HEK293 (cell line): ENCODE measurements around the gene PCBP3.

Experiments used
- SALL2 ChIP-seq: fragments of 450-650 bp; formaldehyde crosslinking; IDR thresholded peaks from 2 replicates; pipeline ENCODE4 v1.5.0; 2017; ENCODE audit warnings: missing biosample characterization, mild to moderate bottlenecking, missing genetic modification characterization, borderline replicate concordance
- TRIM28 ChIP-seq: IDR thresholded peaks from 2 replicates; pipeline ENCODE4 v1.6.1; 2011; ENCODE audit warnings: low read length, control low read depth, borderline replicate concordance
- ZBTB17 ChIP-seq: fragments of 450-650 bp; formaldehyde crosslinking; IDR thresholded peaks from 2 replicates; pipeline ENCODE4 v1.5.1; 2016; ENCODE audit warnings: missing biosample characterization, missing genetic modification characterization
- ZNF19 ChIP-seq: fragments of 450-650 bp; formaldehyde crosslinking; IDR thresholded peaks from 2 replicates; pipeline ENCODE4; 2016; ENCODE audit warnings: missing biosample characterization, missing genetic modification characterization, low read depth
- ZNF274 ChIP-seq, 2 experiments: fragments of 200-500 bp in 1 of 2; fragments of 450-650 bp in 1 of 2; sonication (Bioruptor generic) in 1 of 2; formaldehyde crosslinking in 1 of 2; IDR thresholded peaks; 2 replicates each; pipeline versions ENCODE4 v1.5.1 to v1.6.1; 2014 to 2016; ENCODE audit warnings: borderline replicate concordance in 1 of 2, inconsistent platforms in 1 of 2, low read length in 1 of 2, missing biosample characterization in 1 of 2, missing genetic modification characterization in 1 of 2
- ZNF292 ChIP-seq: fragments of 450-650 bp; formaldehyde crosslinking; IDR thresholded peaks from 2 replicates; pipeline ENCODE4 v1.5.1; 2016; ENCODE audit warnings: low read depth, missing biosample characterization, missing genetic modification characterization, borderline replicate concordance
- ZNF416 ChIP-seq: fragments of 450-650 bp; formaldehyde crosslinking; IDR thresholded peaks from 2 replicates; pipeline ENCODE4 v1.5.1; 2016; ENCODE audit warnings: missing biosample characterization, missing genetic modification characterization
- ZNF530 ChIP-seq: fragments of 450-650 bp; formaldehyde crosslinking; IDR thresholded peaks from 2 replicates; pipeline ENCODE4 v1.5.1; 2016; ENCODE audit warnings: low read depth, missing biosample characterization, missing genetic modification characterization
- TF ChIP-seq, protein P1 (sequence below): IDR thresholded peaks from 2 replicates; pipeline ENCODE4 v1.6.1; 2011; ENCODE audit warnings: mild to moderate bottlenecking, low read depth, low read length, borderline replicate concordance
- TF ChIP-seq, protein P2 (sequence below): sonication (generic); formaldehyde crosslinking; IDR thresholded peaks from 2 replicates; pipeline ENCODE4 v1.8.1; 2022; ENCODE audit warnings: mild to moderate bottlenecking, moderate library complexity, missing genetic modification reagents
- TF ChIP-seq, protein P3 (sequence below): fragments of 450-650 bp; formaldehyde crosslinking; IDR thresholded peaks from 2 replicates; pipeline ENCODE4 v1.5.1; 2016; ENCODE audit warnings: missing biosample characterization, missing genetic modification characterization
- TF ChIP-seq, protein P4 (sequence below): fragments of 450-650 bp; formaldehyde crosslinking; IDR thresholded peaks from 2 replicates; pipeline ENCODE4 v1.5.1; 2016; ENCODE audit warnings: missing biosample characterization, missing genetic modification characterization, borderline replicate concordance
- TF ChIP-seq, protein P5 (sequence below): fragments of 450-650 bp; formaldehyde crosslinking; IDR thresholded peaks from 2 replicates; pipeline ENCODE4 v1.5.1; 2016; ENCODE audit warnings: missing biosample characterization, missing genetic modification characterization

DNA sequence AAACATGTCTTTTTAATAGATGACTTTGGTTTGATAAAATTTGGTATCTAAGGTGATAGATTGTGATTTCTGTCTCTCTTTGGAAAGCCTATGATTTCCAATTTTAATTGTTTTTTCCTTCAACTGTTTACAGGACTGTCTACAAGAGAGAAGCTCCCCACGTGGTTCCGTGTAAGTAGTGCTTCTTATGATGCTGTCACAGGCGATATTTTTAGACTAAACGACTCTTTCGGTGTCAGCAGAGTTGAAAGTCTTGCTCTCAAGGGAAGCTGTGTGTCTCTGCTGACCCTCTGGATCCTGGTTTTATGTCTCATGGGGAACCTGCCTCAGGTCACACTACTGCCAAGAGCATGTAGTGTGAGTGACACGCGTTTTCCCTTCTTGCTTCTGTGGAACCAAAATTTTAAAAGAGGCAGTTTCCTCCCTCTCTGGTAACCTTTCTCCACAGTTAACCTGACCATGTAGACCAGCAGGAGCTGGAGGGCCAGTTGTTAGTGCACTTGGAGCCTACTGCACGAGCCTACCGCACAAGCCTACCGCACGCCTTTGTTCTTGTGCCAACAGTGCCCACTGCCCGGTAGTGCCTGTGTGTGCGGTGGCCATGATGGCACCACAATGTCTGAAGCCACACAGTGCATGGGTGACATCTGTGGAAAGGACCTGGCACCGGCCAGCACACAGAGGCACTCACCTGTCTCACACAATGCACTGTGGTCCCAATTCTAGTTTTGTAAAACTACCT, 91.9 kb downstream of the PCBP3 start:
- no peak for TF ChIP-seq ZNF416 (tag by site-specific recombination)
- no peak for TF ChIP-seq TRIM28
- no peak for TF ChIP-seq ZNF274 (IDR thresholded peaks at IDR 0.05; ENCODE audit: low read length)
- TF ChIP-seq ZNF274 (tag by site-specific recombination; IDR thresholded peaks at IDR 0.05; ENCODE audit: borderline replicate concordance), result no peak
- TF ChIP-seq, protein P1, sequence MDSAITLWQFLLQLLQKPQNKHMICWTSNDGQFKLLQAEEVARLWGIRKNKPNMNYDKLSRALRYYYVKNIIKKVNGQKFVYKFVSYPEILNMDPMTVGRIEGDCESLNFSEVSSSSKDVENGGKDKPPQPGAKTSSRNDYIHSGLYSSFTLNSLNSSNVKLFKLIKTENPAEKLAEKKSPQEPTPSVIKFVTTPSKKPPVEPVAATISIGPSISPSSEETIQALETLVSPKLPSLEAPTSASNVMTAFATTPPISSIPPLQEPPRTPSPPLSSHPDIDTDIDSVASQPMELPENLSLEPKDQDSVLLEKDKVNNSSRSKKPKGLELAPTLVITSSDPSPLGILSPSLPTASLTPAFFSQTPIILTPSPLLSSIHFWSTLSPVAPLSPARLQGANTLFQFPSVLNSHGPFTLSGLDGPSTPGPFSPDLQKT, result no peak
- TF ChIP-seq ZNF19 (tag by site-specific recombination), result no peak
- TF ChIP-seq, protein P2, sequence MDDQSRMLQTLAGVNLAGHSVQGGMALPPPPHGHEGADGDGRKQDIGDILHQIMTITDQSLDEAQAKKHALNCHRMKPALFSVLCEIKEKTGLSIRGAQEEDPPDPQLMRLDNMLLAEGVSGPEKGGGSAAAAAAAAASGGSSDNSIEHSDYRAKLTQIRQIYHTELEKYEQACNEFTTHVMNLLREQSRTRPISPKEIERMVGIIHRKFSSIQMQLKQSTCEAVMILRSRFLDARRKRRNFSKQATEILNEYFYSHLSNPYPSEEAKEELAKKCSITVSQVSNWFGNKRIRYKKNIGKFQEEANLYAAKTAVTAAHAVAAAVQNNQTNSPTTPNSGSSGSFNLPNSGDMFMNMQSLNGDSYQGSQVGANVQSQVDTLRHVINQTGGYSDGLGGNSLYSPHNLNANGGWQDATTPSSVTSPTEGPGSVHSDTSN (CRISPR knock-in tag), result no peak
- TF ChIP-seq SALL2 (tag by site-specific recombination), result no peak
- TF ChIP-seq, protein P3, sequence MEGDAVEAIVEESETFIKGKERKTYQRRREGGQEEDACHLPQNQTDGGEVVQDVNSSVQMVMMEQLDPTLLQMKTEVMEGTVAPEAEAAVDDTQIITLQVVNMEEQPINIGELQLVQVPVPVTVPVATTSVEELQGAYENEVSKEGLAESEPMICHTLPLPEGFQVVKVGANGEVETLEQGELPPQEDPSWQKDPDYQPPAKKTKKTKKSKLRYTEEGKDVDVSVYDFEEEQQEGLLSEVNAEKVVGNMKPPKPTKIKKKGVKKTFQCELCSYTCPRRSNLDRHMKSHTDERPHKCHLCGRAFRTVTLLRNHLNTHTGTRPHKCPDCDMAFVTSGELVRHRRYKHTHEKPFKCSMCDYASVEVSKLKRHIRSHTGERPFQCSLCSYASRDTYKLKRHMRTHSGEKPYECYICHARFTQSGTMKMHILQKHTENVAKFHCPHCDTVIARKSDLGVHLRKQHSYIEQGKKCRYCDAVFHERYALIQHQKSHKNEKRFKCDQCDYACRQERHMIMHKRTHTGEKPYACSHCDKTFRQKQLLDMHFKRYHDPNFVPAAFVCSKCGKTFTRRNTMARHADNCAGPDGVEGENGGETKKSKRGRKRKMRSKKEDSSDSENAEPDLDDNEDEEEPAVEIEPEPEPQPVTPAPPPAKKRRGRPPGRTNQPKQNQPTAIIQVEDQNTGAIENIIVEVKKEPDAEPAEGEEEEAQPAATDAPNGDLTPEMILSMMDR (tag by site-specific recombination), result no peak
- no peak for TF ChIP-seq ZBTB17
- TF ChIP-seq, protein P4, sequence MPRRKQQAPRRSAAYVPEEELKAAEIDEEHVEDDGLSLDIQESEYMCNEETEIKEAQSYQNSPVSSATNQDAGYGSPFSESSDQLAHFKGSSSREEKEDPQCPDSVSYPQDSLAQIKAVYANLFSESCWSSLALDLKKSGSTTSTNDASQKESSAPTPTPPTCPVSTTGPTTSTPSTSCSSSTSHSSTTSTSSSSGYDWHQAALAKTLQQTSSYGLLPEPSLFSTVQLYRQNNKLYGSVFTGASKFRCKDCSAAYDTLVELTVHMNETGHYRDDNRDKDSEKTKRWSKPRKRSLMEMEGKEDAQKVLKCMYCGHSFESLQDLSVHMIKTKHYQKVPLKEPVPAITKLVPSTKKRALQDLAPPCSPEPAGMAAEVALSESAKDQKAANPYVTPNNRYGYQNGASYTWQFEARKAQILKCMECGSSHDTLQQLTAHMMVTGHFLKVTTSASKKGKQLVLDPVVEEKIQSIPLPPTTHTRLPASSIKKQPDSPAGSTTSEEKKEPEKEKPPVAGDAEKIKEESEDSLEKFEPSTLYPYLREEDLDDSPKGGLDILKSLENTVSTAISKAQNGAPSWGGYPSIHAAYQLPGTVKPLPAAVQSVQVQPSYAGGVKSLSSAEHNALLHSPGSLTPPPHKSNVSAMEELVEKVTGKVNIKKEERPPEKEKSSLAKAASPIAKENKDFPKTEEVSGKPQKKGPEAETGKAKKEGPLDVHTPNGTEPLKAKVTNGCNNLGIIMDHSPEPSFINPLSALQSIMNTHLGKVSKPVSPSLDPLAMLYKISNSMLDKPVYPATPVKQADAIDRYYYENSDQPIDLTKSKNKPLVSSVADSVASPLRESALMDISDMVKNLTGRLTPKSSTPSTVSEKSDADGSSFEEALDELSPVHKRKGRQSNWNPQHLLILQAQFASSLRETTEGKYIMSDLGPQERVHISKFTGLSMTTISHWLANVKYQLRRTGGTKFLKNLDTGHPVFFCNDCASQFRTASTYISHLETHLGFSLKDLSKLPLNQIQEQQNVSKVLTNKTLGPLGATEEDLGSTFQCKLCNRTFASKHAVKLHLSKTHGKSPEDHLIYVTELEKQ (tag by site-specific recombination), result no peak
- TF ChIP-seq ZNF530 (tag by site-specific recombination), result no peak
- TF ChIP-seq ZNF292 (tag by site-specific recombination), result no peak
- TF ChIP-seq, protein P5, sequence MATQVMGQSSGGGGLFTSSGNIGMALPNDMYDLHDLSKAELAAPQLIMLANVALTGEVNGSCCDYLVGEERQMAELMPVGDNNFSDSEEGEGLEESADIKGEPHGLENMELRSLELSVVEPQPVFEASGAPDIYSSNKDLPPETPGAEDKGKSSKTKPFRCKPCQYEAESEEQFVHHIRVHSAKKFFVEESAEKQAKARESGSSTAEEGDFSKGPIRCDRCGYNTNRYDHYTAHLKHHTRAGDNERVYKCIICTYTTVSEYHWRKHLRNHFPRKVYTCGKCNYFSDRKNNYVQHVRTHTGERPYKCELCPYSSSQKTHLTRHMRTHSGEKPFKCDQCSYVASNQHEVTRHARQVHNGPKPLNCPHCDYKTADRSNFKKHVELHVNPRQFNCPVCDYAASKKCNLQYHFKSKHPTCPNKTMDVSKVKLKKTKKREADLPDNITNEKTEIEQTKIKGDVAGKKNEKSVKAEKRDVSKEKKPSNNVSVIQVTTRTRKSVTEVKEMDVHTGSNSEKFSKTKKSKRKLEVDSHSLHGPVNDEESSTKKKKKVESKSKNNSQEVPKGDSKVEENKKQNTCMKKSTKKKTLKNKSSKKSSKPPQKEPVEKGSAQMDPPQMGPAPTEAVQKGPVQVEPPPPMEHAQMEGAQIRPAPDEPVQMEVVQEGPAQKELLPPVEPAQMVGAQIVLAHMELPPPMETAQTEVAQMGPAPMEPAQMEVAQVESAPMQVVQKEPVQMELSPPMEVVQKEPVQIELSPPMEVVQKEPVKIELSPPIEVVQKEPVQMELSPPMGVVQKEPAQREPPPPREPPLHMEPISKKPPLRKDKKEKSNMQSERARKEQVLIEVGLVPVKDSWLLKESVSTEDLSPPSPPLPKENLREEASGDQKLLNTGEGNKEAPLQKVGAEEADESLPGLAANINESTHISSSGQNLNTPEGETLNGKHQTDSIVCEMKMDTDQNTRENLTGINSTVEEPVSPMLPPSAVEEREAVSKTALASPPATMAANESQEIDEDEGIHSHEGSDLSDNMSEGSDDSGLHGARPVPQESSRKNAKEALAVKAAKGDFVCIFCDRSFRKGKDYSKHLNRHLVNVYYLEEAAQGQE (tag by site-specific recombination), result no peak
